H1 (cell line): ENCODE results near the gene FHIT. TPM values are rescaled to one million over a fixed set of nuclear protein-coding genes. Genes with fewer than 3 reads are reported as not detected.

Experiments
- EP300 ChIP-seq, 2 experiments: IDR thresholded peaks; 1 replicate in 1 of 2; 2 replicates in 1 of 2; pipeline ENCODE4 v1.6.1; 2011 to 2012; ENCODE audit warnings: low read depth in 2 of 2, low read length in 2 of 2, mild to moderate bottlenecking in 2 of 2, borderline replicate concordance in 1 of 2, inconsistent platforms in 1 of 2, moderate library complexity in 1 of 2
- polyA plus RNA-seq, 7 experiments: library from polyadenylated mRNA; depleted of rRNA in 3 of 7; stranded (reverse) in 5 of 7; unstranded in 2 of 7; fragments of >200 nt in 5 of 7; fragments of 200-250 nt in 2 of 7; gene quantifications; 1 replicate in 5 of 7; 2 replicates in 1 of 7; 4 replicates in 1 of 7; pipeline versions ENCODE4 v1.2.1 to v1.2.3, GENCODE V29; 2011 to 2013; ENCODE audit warnings: missing spikeins in 2 of 7, mixed read lengths in 2 of 7
- total RNA-seq: library from RNA; stranded (reverse); fragmentation: NEBNext Ultra II Directional; extraction: Animal tissue kit (Norgen Biotek cat#: 25700); gene quantifications from 2 replicates; pipeline ENCODE4 v1.2.1, GENCODE V29; 2021

FHIT gene
- total and polyA plus RNA-seq, 2 of the 8 experiments (the other 6 are each of a cell fraction or from before 2014, with no cell fraction given) = 1.2 to 3.2 TPM

DNA sequence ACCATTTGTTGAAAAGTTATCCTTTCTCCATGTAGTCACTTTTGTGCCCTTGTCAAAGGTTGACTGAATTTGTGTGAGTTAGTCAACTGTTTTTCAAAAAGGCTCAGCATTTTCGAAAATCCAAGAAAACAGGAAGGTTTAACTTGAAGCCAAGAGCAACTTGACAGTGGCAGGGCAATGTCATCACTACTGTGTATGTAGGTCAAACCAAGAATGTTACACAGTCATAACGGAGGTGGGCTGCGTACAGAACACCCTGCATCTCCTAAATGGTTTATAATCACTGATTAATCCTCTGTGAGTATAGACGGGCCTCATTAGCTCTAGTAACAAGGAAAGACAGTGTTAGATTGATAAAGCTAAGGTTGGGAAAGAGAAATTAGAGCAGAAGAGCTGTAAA, 1064.9 kb downstream of the FHIT start (continued):
- no peak for TF ChIP-seq EP300 (IDR thresholded peaks at IDR 0.05; ENCODE audit: borderline replicate concordance in 1 of 2, low read depth in 2 of 2, low read length in 2 of 2)
